HepG2 (cell line): Measurements from ENCODE around the gene SWI5. TPM values are rescaled to one million over a fixed set of nuclear protein-coding genes. Genes with fewer than 3 reads are reported as not detected.

Source experiments
- ATAC-seq: fragments of 200-7000 bp; cut with Tn5 transposase; 3 replicates; pipeline ENCODE4 v1.9.1; 2020; ENCODE audit warnings: mild to moderate bottlenecking, moderate library complexity
- BruUV-seq: library from RNA; stranded (reverse); fragments of 400-500 nt; replicated peaks from 2 replicates; lab custom pipeline; 2021; lab: Mats Ljungman, UMichigan
- CTCF ChIA-PET: fragments of 300-600 bp; formaldehyde crosslinking; extraction: SDS; loops from one replicate; lab custom pipeline; 2021; ENCODE audit warnings: low total read pairs, inconsistent platforms, low intra/inter-chr PET ratio; lab: Yijun Ruan, JAX
- POLR2A ChIA-PET: fragments of 350-600 bp; sonication (Branson Sonifier 250); formaldehyde crosslinking; loops from one replicate; lab custom pipeline; 2020; ENCODE audit warnings: antibody characterized with exemption, inconsistent platforms; lab: Yijun Ruan, JAX
- DNase-seq: peaks from one replicate; pipeline ENCODE4 v3.0.0-alpha.2; 2015; ENCODE audit warnings: low spot score
- FAIRE-seq: peaks from 3 replicates; lab custom pipeline; 2011; peaks lifted over from hg19 to GRCh38; lab: Jason Lieb, UNC
- H2AFZ ChIP-seq: one replicate; pipeline ENCODE4 v1.6.1; 2011; ENCODE audit warnings: low read length, inconsistent platforms
- H3K27ac ChIP-seq: fragments of 300-600 bp; 3 replicates; pipeline ENCODE4 v1.8.0; 2011; ENCODE audit warnings: mixed run types, mild to moderate bottlenecking, mixed read lengths, low read length, inconsistent platforms; ENCODE audit not compliant: insufficient read depth; ENCODE audit errors: extremely low read length
- H3K27me3 ChIP-seq, 2 experiments: fragments of 200-600 bp in 1 of 2; 2 replicates in 1 of 2; 3 replicates in 1 of 2; pipeline versions ENCODE4 v1.6.0 to v1.8.0; 2011; ENCODE audit warnings: low read length in 2 of 2, mild to moderate bottlenecking in 2 of 2, moderate library complexity in 2 of 2, inconsistent platforms in 1 of 2; ENCODE audit not compliant: insufficient read depth in 2 of 2, control insufficient read depth in 1 of 2
- H3K36me3 ChIP-seq, 2 experiments: fragments of 200-600 bp in 1 of 2; replicated peaks in 1 of 2; 2 replicates in 1 of 2; 3 replicates in 1 of 2; pipeline versions ENCODE4 v1.5.1 to v1.8.0; 2011; ENCODE audit warnings: low read length in 2 of 2, inconsistent platforms in 1 of 2; ENCODE audit not compliant: insufficient read depth in 2 of 2, control insufficient read depth in 1 of 2
- H3K4me1 ChIP-seq: 2 replicates; pipeline ENCODE4 v1.5.1; 2012; ENCODE audit warnings: low read length, inconsistent platforms; ENCODE audit not compliant: insufficient read depth
- H3K4me2 ChIP-seq: 2 replicates; pipeline ENCODE4 v1.6.0; 2011; ENCODE audit warnings: low read depth, low read length, inconsistent platforms
- H3K4me3 ChIP-seq, 3 experiments: fragments of 200-600 bp in 1 of 3; sonication (generic), shearing (Covaris generic) in 1 of 3; replicated peaks in 1 of 3; 2 replicates each; pipeline ENCODE4 v1.5.1; 2011 to 2016; ENCODE audit warnings: low read length in 3 of 3, inconsistent platforms in 2 of 3, low read depth in 2 of 3, mild to moderate bottlenecking in 2 of 3, control low read depth in 1 of 3, mixed read lengths in 1 of 3; ENCODE audit not compliant: insufficient read depth in 1 of 3
- H3K79me2 ChIP-seq: one replicate; pipeline ENCODE4 v1.6.1; 2011; ENCODE audit warnings: low read length, inconsistent platforms; ENCODE audit not compliant: insufficient read depth
- H3K9ac ChIP-seq: 2 replicates; pipeline ENCODE4 v1.6.0; 2011; ENCODE audit warnings: mild to moderate bottlenecking, low read depth, low read length, inconsistent platforms; ENCODE audit not compliant: insufficient read depth
- H3K9me3 ChIP-seq: 2 replicates; pipeline ENCODE4 v1.5.1; 2012; ENCODE audit warnings: mild to moderate bottlenecking, low read length
- H4K20me1 ChIP-seq: 2 replicates; pipeline ENCODE4 v1.6.0; 2011; ENCODE audit warnings: inconsistent platforms, mild to moderate bottlenecking, low read length, moderate library complexity; ENCODE audit not compliant: insufficient read depth
- CEBPG ChIP-seq: IDR thresholded peaks from 2 replicates; pipeline ENCODE4 v1.6.1; 2016
- FOXK2 ChIP-seq: fragments of 450-650 bp; IDR thresholded peaks from 2 replicates; pipeline ENCODE4 v1.6.1; 2016
- KDM5B ChIP-seq: sonication (generic); formaldehyde crosslinking; IDR thresholded peaks from 2 replicates; pipeline ENCODE4 v1.4.0; 2020; ENCODE audit warnings: missing genetic modification reagents, mild to moderate bottlenecking, borderline replicate concordance
- MEIS2 ChIP-seq: sonication (generic); formaldehyde crosslinking; IDR thresholded peaks from 2 replicates; pipeline ENCODE4 v1.9.0; 2021; ENCODE audit warnings: mild to moderate bottlenecking, missing genetic modification reagents
- MTF1 ChIP-seq: sonication (generic); formaldehyde crosslinking; IDR thresholded peaks from 2 replicates; pipeline ENCODE4 v1.5.0; 2020; ENCODE audit warnings: missing genetic modification reagents
- ZC3H4 ChIP-seq: sonication (generic); formaldehyde crosslinking; IDR thresholded peaks from 2 replicates; pipeline ENCODE4 v1.4.0; 2020; ENCODE audit warnings: missing genetic modification reagents, borderline replicate concordance
- ZFY ChIP-seq: sonication (generic); formaldehyde crosslinking; IDR thresholded peaks from 2 replicates; pipeline ENCODE4 v1.4.0; 2020; ENCODE audit warnings: missing genetic modification reagents
- ZNF121 ChIP-seq: sonication (generic); formaldehyde crosslinking; IDR thresholded peaks from 2 replicates; pipeline ENCODE4 v1.5.0; 2020; ENCODE audit warnings: mild to moderate bottlenecking, missing genetic modification reagents
- ZNF546 ChIP-seq: sonication (generic); formaldehyde crosslinking; conservative IDR thresholded peaks from 2 replicates; pipeline ENCODE4 v1.8.1; 2023; ENCODE audit warnings: mild to moderate bottlenecking, missing genetic modification reagents
- ZNF646 ChIP-seq: sonication (generic); formaldehyde crosslinking; IDR thresholded peaks from 2 replicates; pipeline ENCODE4 v1.9.0; 2021; ENCODE audit warnings: mild to moderate bottlenecking, missing genetic modification reagents
- ZSCAN22 ChIP-seq: sonication (generic); formaldehyde crosslinking; IDR thresholded peaks from 2 replicates; pipeline ENCODE4 v1.4.0; 2020; ENCODE audit warnings: mild to moderate bottlenecking, missing genetic modification reagents
- WGBS: methylation state at CpG from one replicate; pipeline ENCODE4 v1.1.6; 2017; ENCODE audit warnings: low lambda C conversion rate; 5-methylcytosine and 5-hydroxymethylcytosine counted together
- in situ Hi-C: cut with HindIII; loops from 2 replicates; pipeline ENCODE4 v1.10.0; 2017; ENCODE audit warnings: low pct_unique_long_range_greater_than_20kb; ENCODE audit not compliant: extremely low pct_ligation_motif_present
- intact Hi-C: fragments of 100-400 bp; cut with micrococcal nuclease; formaldehyde crosslinking; loops from one replicate; pipeline ENCODE4 v1.10.0; 2022; ENCODE audit not compliant: unreplicated experiment
- polyA plus RNA-seq, 8 experiments: library from polyadenylated mRNA; depleted of rRNA in 3 of 8; stranded (reverse) in 7 of 8; unstranded in 1 of 8; fragments of >200 nt; fragmentation: Illumina TruSeq in 4 of 8; extraction: Trizol in 4 of 8; gene quantifications; 2 replicates each; pipeline versions ENCODE4 v1.2.1 to v1.2.3, GENCODE V29; 2011 to 2016; ENCODE audit warnings: low read depth in 4 of 8, missing spikeins in 1 of 8, mixed read lengths in 1 of 8; ENCODE audit not compliant: insufficient read depth in 1 of 8
- total RNA-seq, 5 experiments: library from RNA; depleted of rRNA; stranded (reverse); fragments of >200 nt; fragmentation: Illumina TruSeq; extraction: Trizol; gene quantifications; 2 replicates each; pipeline ENCODE4 v1.2.3, GENCODE V29; 2016; ENCODE audit warnings: low read depth in 1 of 5
- TF ChIP-seq, protein P1 (sequence below): sonication (generic); formaldehyde crosslinking; IDR thresholded peaks from 2 replicates; pipeline ENCODE4 v1.5.0; 2020; ENCODE audit warnings: mild to moderate bottlenecking, low read depth, missing genetic modification reagents, borderline replicate concordance

Gene SWI5
- total and polyA plus RNA-seq, 2 of the 13 experiments (the other 11 are each of a cell fraction or from before 2014, with no cell fraction given): 39.2 to 41.0 TPM

- no peak for TF ChIP-seq ZSCAN22
These were observed 47.7 kb downstream of the SWI5 start (continued) for GRCh38 chr9:128323791-128324190.

DNA sequence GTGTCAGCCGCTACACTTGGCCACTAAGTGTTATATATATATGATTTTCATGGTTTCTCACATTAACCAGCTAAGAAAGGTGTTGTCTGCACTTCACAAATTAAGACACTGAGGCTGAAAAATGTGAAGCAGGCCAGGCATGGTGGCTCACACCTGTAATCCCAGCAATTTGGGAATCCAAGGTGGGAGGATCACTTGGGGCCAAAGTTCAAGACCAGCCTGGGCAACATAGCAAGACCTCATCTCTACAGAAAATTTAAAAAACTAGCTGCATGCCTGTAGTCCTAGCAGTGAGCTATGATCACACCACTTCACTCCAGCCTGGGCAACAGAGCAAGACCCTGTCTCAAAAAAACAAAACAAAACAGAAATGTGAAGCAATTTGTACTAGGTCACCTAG lies 48.3 kb downstream of the SWI5 start:
- Histone ChIP-seq H3K4me1 (peaks cover 31% of the 10 kb centered on the region), H3K36me3 (peaks cover 11 to 36% of the 10 kb centered on the region in 2 experiments), H3K9ac (peak overlapping the region; percentile 96; the same call in 1 of the 2 replicates), H3K4me3 (no peak overlapping the region), H3K27ac (no peak overlapping the region), H3K4me2 (peak overlapping the region; percentile 80; the same call in 1 of the 2 replicates), H3K79me2 (peaks cover 33% of the 10 kb centered on the region), H3K9me3 (no peaks in the 10 kb centered on the region), H4K20me1 (no peaks in the 10 kb centered on the region), H2AFZ (no peak overlapping the region), H3K27me3 (no peaks in the 10 kb centered on the region; a peak in 1 of 5 replicates)
- ATAC-seq: no peak
- TF ChIP-seq ZNF121 (CRISPR knock-in tag): peak; percentile 90
- TF ChIP-seq ZC3H4 (CRISPR knock-in tag): no peak
- TF ChIP-seq ZNF546: no peak
- TF ChIP-seq, protein P1, sequence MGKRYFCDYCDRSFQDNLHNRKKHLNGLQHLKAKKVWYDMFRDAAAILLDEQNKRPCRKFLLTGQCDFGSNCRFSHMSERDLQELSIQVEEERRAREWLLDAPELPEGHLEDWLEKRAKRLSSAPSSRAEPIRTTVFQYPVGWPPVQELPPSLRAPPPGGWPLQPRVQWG (CRISPR knock-in tag): no peak
- TF ChIP-seq CEBPG (CRISPR knock-in tag): no peak
- TF ChIP-seq MEIS2: no peak
- CTCF ChIA-PET: no interaction called here
- intact Hi-C loops (no loop called here), in situ Hi-C loops (no loop called here)
- WGBS: 93% methylated on average over 1 of the region's 1 CpG
- POLR2A ChIA-PET: interaction anchor here (1.1 to 1.4 kb wide), 2 partner anchors 29 to 227 kb away, joined by 3 read pairs; no protein-coding TSS in a partner anchor
- BruUV-seq: no TSS peak
- no peak for FAIRE-seq
- no peak for DNase-seq

DNA sequence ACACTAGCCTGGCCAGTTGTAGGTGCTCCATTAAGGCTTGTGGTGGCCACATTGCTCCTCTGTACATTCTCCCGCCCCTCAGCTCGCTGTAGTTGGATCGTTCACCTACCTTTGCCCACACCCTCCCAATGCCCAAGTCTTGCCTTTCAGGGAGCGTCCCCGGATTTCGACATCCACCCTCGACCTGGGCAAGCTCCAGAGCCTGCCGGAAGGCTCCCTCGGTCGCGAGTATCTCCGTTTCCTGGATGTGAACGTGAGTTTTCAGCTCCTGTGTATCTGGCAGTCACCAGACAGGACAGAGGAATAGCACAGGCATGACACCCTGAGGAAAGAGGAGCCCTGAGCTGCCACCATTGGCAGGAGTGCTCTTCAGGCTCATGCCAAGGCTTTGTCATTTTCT lies 49.6 kb downstream of the SWI5 start:
- CTCF ChIA-PET: no interaction called here
- ATAC-seq: no peak
- intact Hi-C loops (no loop called here), in situ Hi-C loops (no loop called here)
- no TSS peak for BruUV-seq
- Histone ChIP-seq H3K79me2 (peaks cover 33% of the 10 kb centered on the region), H2AFZ (no peak overlapping the region), H4K20me1 (no peaks in the 10 kb centered on the region), H3K27ac (no peak overlapping the region), H3K9ac (no peak overlapping the region), H3K4me2 (no peak overlapping the region), H3K9me3 (no peaks in the 10 kb centered on the region), H3K36me3 (peaks cover 11 to 40% of the 10 kb centered on the region in 2 experiments), H3K4me3 (no peak overlapping the region), H3K4me1 (peaks cover 31% of the 10 kb centered on the region), H3K27me3 (no peaks in the 10 kb centered on the region; a peak in 1 of 5 replicates)
- POLR2A ChIA-PET: no interaction called here
- no peak for FAIRE-seq
- no peak for DNase-seq
- 93% methylated on average over 13 of the region's 13 CpGs for WGBS
- TF ChIP-seq FOXK2 (no peak), ZFY (CRISPR knock-in tag) (no peak), KDM5B (no peak), ZNF646 (no peak), MTF1 (no peak)
